ENCODE results near the gene DLL1. TPM values are rescaled to one million over a fixed set of nuclear protein-coding genes. Genes with fewer than 3 reads are reported as not detected.
A peak's percentile ranks its signal among the peaks of the same experiment; 100 is the strongest.

DLL1 gene
- total and polyA plus RNA-seq, 9 of the 15 experiments (the other 6 are each of a cell fraction or from before 2014, with no cell fraction given): not detected

DNA sequence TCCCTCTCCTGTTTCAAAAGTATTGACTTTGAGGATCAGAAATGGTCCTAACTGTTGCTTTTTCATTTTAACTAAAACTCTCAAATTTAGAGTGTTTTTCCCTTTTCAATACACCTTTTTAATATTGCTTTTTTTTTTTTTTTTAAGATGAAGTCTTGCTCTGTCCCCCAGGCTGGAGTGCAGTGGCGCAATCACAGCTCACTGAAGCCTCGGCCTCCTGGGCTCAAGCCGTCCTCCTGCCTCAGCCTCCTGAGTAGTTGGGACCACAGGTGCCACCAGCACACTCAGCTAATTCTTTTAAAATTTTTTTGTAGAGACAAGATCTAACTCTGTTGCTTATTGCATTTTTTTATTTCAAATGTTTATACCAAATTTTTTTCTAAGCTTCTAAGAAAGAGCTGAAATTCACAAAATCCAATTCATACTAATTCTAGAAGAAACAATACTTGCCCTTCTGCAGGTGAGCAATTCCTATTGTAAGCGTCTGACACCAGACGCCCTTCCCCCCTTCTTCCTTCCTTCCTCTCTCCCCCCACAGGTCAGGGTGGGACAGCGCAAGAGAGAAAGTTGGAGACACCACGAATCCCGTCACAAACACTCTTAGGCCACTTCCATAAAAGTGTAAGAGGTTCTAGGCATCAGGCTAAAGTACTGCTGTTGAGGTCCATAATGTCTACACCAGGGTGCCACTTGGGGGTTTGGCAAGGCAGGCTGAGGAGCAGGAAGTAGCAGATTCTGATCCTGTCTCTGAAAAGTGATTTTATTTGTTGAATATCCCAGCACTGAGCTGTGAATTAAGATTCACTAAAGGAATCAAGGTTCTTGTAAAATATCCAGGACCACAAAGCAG is 12.8 kb downstream of the DLL1 start:
- no TSS peak for BruUV-seq (replicated peaks)
- DNase-seq (ENCODE audit: extremely low read depth in 1 of 4, low spot score in 3 of 4) (no peak), ATAC-seq (no peak), FAIRE-seq (no peak)
- in situ Hi-C loops (cut with MboI): no loop called here
- no peak overlapping the region for H3K4me2 ChIP-seq (ENCODE audit: insufficient read depth, low read length)
- H3K36me3 ChIP-seq (ENCODE audit: control insufficient read depth, insufficient read depth, low read length): no peaks in the 10 kb centered on the region
- H2AFZ ChIP-seq (ENCODE audit: low read depth, low read length): no peak overlapping the region
- intact Hi-C loops (cut with micrococcal nuclease): no loop called here
- CTCF ChIA-PET (ENCODE audit: low intra/inter-chr PET ratio): no interaction called here
- no peak overlapping the region for H3K9ac ChIP-seq (ENCODE audit: insufficient read depth in 1 of 2, low read depth in 2 of 2, low read length in 2 of 2)
- H4K20me1 ChIP-seq (replicated peaks; ENCODE audit: control insufficient read depth, insufficient read depth, low read length): peaks cover 4% of the 10 kb centered on the region; the same call in 1 of the 2 replicates
- H3K4me3 ChIP-seq: no peak overlapping the region
- 4% methylated on average over 8 of the region's 8 CpGs for WGBS (ENCODE audit: insufficient coverage, low coverage, missing lambda C conversion rate)
- TF ChIP-seq HDGF (IDR thresholded peaks at IDR 0.05) (no peak), CBX2 (IDR thresholded peaks at IDR 0.05; ENCODE audit: insufficient read depth, low read length, poor library complexity, severe bottlenecking) (peak; percentile 19)
- H3K27me3 ChIP-seq (ENCODE audit: control insufficient read depth in 2 of 2, insufficient read depth in 2 of 2, low read length in 2 of 2): peaks cover 79 to 81% of the 10 kb centered on the region in 2 experiments
- no peaks in the 10 kb centered on the region for H3K9me1 ChIP-seq (ENCODE audit: control insufficient read depth, insufficient read depth, low read length)
- POLR2A ChIA-PET: interaction anchor here (0.6 kb wide), 1 partner anchor 1373 kb away, joined by 3 read pairs; no protein-coding TSS in a partner anchor
- no peak overlapping the region for H3K27ac ChIP-seq (ENCODE audit: extremely low read depth, low read depth, low read length)
- no peaks in the 10 kb centered on the region for H3K79me2 ChIP-seq (ENCODE audit: control insufficient read depth, insufficient read depth, low read length)
- H3K4me1 ChIP-seq (replicated peaks in 1 of 2; ENCODE audit: control insufficient read depth in 2 of 2, insufficient read depth in 2 of 2, low read length in 2 of 2): peaks cover 0 to 18% of the 10 kb centered on the region in 2 experiments; a peak in 2 of 5 replicates
- H3K9me3 ChIP-seq (replicated peaks; ENCODE audit: control insufficient read depth, insufficient read depth, low read depth, low read length): no peaks in the 10 kb centered on the region

DNA sequence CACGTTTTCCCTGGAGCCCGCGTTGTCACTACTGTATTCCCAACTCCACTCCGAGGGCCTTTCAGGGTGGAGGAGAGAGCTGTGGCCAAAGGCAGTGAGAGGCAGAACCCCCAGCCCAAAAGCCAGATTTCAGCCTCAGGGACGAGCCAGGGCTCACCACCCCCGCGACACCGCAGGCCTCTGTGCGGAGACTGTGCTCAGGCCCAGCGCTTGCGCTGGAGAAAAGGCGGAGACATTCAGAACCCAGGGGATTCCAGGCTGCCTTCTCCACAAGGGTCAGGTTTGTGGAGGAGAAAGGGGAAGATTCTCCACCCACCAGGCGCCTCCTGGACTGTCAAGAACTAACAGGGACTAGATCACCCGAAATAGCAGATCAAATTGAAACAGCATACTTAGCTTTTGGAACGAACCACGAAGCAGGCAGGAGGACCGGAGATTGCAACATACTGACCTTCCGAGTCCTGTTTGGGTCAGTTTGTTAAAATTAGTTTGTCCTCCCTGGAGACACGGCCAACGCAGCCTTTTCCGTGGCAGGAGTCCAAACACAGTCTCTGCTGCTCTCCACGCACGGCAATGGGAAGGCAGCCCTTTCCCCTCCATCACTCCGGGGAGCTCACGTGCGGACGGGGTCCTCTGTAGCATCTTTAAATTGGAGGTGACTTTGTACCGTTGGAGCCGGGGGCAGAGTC is 14.4 kb downstream of the DLL1 start:
- Histone ChIP-seq H4K20me1 (replicated peaks; ENCODE audit: control insufficient read depth, insufficient read depth, low read length) (peaks cover 8% of the 10 kb centered on the region; the same call in 1 of the 2 replicates), H3K79me2 (ENCODE audit: control insufficient read depth, insufficient read depth, low read length) (no peaks in the 10 kb centered on the region), H3K27me3 (ENCODE audit: control insufficient read depth in 2 of 2, insufficient read depth in 2 of 2, low read length in 2 of 2) (peaks cover 81 to 82% of the 10 kb centered on the region in 2 experiments), H3K36me3 (ENCODE audit: control insufficient read depth, insufficient read depth, low read length) (no peaks in the 10 kb centered on the region), H3K4me2 (ENCODE audit: insufficient read depth, low read length) (no peak overlapping the region), H3K9me3 (replicated peaks; ENCODE audit: control insufficient read depth, insufficient read depth, low read depth, low read length) (no peaks in the 10 kb centered on the region), H2AFZ (ENCODE audit: low read depth, low read length) (no peak overlapping the region), H3K9me1 (ENCODE audit: control insufficient read depth, insufficient read depth, low read length) (no peaks in the 10 kb centered on the region), H3K9ac (ENCODE audit: insufficient read depth in 1 of 2, low read depth in 2 of 2, low read length in 2 of 2) (no peak overlapping the region), H3K27ac (ENCODE audit: extremely low read depth, low read depth, low read length) (no peak overlapping the region), H3K4me1 (replicated peaks in 1 of 2; ENCODE audit: control insufficient read depth in 2 of 2, insufficient read depth in 2 of 2, low read length in 2 of 2) (peaks cover 0 to 24% of the 10 kb centered on the region in 2 experiments; a peak in 2 of 5 replicates), H3K4me3 (no peak overlapping the region)
- no peak for FAIRE-seq
- intact Hi-C loops (cut with micrococcal nuclease): no loop called here
- CTCF ChIA-PET (ENCODE audit: low intra/inter-chr PET ratio): no interaction called here
- no peak for ATAC-seq
- 4% methylated on average over 29 of the region's 29 CpGs for WGBS (ENCODE audit: insufficient coverage, low coverage, missing lambda C conversion rate)
- POLR2A ChIA-PET: interaction anchor here (0.6 to 1.1 kb wide), 2 partner anchors 11 to 28 kb away, joined by 3 to 6 read pairs; no protein-coding TSS in a partner anchor
- in situ Hi-C loops (cut with MboI): no loop called here
- BruUV-seq (replicated peaks): no TSS peak
- no peak for DNase-seq (ENCODE audit: extremely low read depth in 1 of 4, low spot score in 3 of 4)
- TF ChIP-seq CEBPB (tag; IDR thresholded peaks at IDR 0.05): peak; percentile 70
- TF ChIP-seq, protein P1, sequence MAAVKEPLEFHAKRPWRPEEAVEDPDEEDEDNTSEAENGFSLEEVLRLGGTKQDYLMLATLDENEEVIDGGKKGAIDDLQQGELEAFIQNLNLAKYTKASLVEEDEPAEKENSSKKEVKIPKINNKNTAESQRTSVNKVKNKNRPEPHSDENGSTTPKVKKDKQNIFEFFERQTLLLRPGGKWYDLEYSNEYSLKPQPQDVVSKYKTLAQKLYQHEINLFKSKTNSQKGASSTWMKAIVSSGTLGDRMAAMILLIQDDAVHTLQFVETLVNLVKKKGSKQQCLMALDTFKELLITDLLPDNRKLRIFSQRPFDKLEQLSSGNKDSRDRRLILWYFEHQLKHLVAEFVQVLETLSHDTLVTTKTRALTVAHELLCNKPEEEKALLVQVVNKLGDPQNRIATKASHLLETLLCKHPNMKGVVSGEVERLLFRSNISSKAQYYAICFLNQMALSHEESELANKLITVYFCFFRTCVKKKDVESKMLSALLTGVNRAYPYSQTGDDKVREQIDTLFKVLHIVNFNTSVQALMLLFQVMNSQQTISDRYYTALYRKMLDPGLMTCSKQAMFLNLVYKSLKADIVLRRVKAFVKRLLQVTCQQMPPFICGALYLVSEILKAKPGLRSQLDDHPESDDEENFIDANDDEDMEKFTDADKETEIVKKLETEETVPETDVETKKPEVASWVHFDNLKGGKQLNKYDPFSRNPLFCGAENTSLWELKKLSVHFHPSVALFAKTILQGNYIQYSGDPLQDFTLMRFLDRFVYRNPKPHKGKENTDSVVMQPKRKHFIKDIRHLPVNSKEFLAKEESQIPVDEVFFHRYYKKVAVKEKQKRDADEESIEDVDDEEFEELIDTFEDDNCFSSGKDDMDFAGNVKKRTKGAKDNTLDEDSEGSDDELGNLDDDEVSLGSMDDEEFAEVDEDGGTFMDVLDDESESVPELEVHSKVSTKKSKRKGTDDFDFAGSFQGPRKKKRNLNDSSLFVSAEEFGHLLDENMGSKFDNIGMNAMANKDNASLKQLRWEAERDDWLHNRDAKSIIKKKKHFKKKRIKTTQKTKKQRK (IDR thresholded peaks at IDR 0.05; ENCODE audit: borderline replicate concordance, low read depth, low read length): no peak
